Liver (tissue), 3 donors: ENCODE data around the gene ZBTB21.
"Not testable (repeated sequence)": the region's sequence is repeated elsewhere in the genome, so short reads cannot be mapped to it uniquely, and the experiment has no call there.

Experiments
- CTCF ChIP-seq: fragments of 150-350 bp; IDR thresholded peaks from 2 replicates; pipeline ENCODE4 v1.5.1; 2017; ENCODE audit warnings: improper control_type of control experiment, low read depth, low read length; ENCODE audit not compliant: missing input control
- MAX ChIP-seq: IDR thresholded peaks from 2 replicates; pipeline ENCODE4 v1.6.1; 2016; ENCODE audit warnings: antibody characterized with exemption
- REST ChIP-seq: IDR thresholded peaks from 2 replicates; pipeline ENCODE4 v1.6.1; 2016; ENCODE audit warnings: antibody characterized with exemption, mild to moderate bottlenecking
- TAF1 ChIP-seq: conservative IDR thresholded peaks from 2 replicates; pipeline ENCODE4 v1.6.1; 2016; ENCODE audit warnings: antibody characterized with exemption, mild to moderate bottlenecking
- donor health status: healthy.
- donor health status: healthy.

GRCh38 chr21:41994613-41995012 is 15.5 kb downstream of the ZBTB21 start:
- not testable (repeated sequence) for TF ChIP-seq REST, MAX, CTCF, TAF1
